ENCODE data around the gene TGFB2.

TGFB2 gene

DNA sequence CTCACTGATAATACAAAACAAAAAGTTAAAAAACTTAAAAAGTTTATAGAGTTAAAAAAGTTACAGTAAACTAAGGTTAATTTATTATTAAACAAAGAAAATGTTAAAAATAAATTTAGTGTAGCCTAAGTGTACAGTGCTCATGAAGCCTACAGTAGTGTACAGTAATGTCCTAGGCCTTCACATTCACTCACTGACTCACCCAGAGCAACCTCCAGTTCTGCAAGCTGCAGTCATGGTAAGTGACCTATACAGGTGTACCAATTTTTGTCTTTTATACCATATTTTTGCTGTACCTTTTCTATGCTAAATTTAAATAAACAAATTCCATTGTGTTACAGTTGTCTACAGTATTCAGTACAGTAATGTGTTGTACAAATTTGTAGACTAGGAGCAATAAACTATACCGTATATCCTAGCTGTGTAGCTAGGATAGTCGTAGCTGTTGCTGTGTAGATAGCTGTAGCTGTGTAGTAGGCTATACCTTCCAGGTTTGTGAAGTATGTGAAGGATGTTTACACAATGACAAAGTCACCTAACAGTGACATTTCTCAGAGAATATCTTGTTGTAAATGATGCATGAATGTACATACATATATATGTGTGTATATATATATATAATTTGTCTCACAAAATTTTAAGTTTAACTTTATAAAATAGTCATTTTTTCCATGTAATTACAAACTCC is 140.2 kb downstream of the TGFB2 start:
- DNase-seq (ENCODE audit: low read depth in 3 of 3): no peak

DNA sequence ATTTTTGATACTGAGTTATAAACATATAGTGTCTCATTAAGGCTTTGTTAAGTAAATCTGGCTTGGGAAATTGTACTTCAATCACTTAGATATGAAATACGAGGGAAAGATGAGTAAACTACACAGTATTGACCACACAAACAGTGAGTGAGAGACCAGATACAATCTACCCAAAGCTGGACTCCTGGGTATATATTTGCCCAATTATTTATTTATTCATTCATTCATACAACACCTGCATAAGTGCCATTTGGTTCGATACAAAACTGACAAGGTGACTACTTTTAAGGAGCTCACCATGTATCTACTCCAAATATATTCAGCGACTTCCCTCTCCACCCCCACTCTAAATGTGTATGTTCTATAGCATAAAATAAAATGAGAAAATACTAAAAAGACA is 143.4 kb downstream of the TGFB2 start:
- DNase-seq (ENCODE audit: low read depth in 3 of 3): no peak

DNA sequence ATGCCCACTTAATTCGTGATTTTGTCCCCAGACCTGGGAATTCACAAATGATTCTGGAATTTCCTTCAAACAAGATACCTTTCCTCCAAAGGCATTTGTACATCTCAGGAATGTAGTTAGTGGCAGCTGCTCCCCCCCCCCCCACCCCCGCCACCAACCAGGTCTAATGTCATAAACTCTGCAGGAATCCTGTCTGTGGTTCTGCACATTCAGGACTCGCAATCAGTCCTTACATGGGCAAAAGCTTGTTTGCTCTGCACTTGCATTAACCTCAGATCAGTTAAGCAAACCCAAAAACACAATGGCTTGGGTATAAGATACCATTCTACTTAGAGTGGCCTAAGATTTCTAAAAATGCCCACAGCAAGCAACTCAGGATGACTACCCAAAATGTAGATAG is 143.8 kb downstream of the TGFB2 start:
- no peak for DNase-seq (ENCODE audit: low read depth in 3 of 3)

DNA sequence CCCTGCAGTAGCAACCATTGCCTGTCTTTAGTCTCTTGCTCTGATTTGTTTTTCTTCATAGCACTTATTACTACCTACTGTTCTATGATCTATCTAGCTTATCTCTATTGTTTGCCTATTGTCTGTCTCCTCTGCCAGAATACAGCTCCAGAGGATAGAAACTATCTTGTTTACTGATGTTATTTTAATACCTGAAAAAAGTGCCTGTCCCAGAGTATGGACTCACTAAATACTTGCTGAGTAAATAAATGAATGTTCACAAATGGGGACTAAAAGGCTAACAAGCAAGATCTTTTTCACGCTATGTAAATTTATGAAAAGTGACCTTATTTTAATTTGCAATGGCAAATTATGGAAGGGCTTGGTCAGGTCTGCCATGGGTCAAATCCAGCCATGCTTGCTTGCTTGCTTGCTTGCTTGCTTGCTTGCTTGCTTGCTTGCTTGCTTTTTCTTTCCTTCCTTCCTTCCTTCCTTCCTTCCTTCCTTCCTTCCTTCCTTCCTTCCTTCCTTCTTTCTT is 145.3 kb downstream of the TGFB2 start:
- DNase-seq (ENCODE audit: low read depth in 3 of 3): no peak

DNA sequence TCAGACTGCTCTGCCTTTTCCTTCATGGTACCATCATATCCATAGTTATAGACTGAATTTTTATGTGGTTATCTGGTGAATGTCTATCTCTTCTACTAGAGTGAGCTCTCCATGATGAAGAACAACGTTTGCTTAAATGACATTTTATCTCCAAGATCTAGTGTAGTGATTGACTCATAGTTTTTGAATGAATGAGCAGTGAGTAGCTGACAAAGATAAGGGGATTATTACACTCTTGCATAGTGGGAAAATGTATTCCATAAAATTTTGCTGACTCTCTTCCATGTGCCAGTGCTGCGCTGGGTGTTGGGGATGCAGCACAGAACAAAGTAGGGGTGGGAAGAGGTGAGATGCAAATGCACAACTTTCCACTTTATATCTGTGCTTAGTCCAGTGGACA is 147.7 kb downstream of the TGFB2 start:
- DNase-seq (ENCODE audit: low read depth in 3 of 3): no peak

DNA sequence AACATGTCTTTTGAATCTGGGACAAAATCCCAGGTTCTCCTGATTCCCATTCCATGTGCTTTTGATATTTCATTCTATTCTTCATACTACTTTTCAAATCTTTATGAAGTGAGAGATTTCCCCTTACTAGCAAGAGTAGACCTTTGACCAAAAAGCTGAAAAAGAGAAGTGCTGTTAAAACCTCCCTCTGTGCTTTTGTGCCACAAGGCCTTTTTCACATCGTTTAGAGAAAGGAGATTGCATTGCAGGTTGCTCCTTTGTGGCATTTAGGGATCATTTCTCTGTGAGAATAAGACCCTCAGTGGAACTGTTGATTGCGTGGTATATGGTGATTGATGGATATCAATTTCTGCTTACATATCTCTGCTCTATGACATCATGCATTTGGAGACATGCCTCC is 148.8 kb downstream of the TGFB2 start:
- no peak for DNase-seq (ENCODE audit: low read depth in 3 of 3)
